ENCODE results near the gene TAL1.
A peak's percentile ranks its signal among the peaks of the same experiment; 100 is the strongest.
"Not testable (repeated sequence)": the region's sequence is repeated elsewhere in the genome, so short reads cannot be mapped to it uniquely, and the experiment has no call there.

Gene TAL1

GRCh38 chr1:47212636-47213229 is 19.3 kb downstream of the TAL1 start:
- DNase-seq (ENCODE audit: low spot score), result no peak

- no peak for DNase-seq (ENCODE audit: low spot score)
Measured at GRCh38 chr1:47211796-47212269, 20.2 kb downstream of the TAL1 start.

GRCh38 chr1:47210666-47211065 is 21.4 kb downstream of the TAL1 start:
- no peak for DNase-seq (ENCODE audit: low spot score)

- DNase-seq (ENCODE audit: low spot score), result no peak
Measured at GRCh38 chr1:47209725-47210325, 22.2 kb downstream of the TAL1 start.

- DNase-seq (ENCODE audit: low spot score), result no peak
Measured at GRCh38 chr1:47209091-47209490, 22.9 kb downstream of the TAL1 start.

GRCh38 chr1:47208374-47208850 is 23.6 kb downstream of the TAL1 start:
- DNase-seq (ENCODE audit: low spot score), result no peak

- no peak for DNase-seq (ENCODE audit: low spot score)
Measured at GRCh38 chr1:47207803-47208373, 24.1 kb downstream of the TAL1 start.

GRCh38 chr1:47205918-47206317 is 26.1 kb downstream of the TAL1 start:
- DNase-seq (ENCODE audit: low spot score), result no peak

- DNase-seq (ENCODE audit: low spot score), result not testable (repeated sequence)
Measured at GRCh38 chr1:47203504-47203903, 28.5 kb downstream of the TAL1 start.

GRCh38 chr1:47201179-47201578 is 30.8 kb downstream of the TAL1 start:
- DNase-seq (ENCODE audit: low spot score), result no peak

- DNase-seq (ENCODE audit: low spot score), result no peak
Measured at GRCh38 chr1:47198214-47198613, 33.8 kb downstream of the TAL1 start.

- no peak for DNase-seq (ENCODE audit: low spot score)
Measured at GRCh38 chr1:47196622-47197021, 35.4 kb downstream of the TAL1 start.

GRCh38 chr1:47195981-47196380 is 36.0 kb downstream of the TAL1 start:
- DNase-seq (ENCODE audit: low spot score), result not testable (repeated sequence)

GRCh38 chr1:47194311-47194710 is 37.7 kb downstream of the TAL1 start:
- no peak for DNase-seq (ENCODE audit: low spot score)

GRCh38 chr1:47193496-47193895 is 38.5 kb downstream of the TAL1 start:
- DNase-seq (ENCODE audit: low spot score), result not testable (repeated sequence)

- DNase-seq (ENCODE audit: low spot score), result peak; percentile 34
Measured at GRCh38 chr1:47192458-47193384, 39.3 kb downstream of the TAL1 start.

- DNase-seq (ENCODE audit: low spot score), result no peak
Measured at GRCh38 chr1:47191940-47192457, 40.0 kb downstream of the TAL1 start.

GRCh38 chr1:47190857-47191256 is 41.2 kb downstream of the TAL1 start:
- no peak for DNase-seq (ENCODE audit: low spot score)

- no peak for DNase-seq (ENCODE audit: low spot score)
Measured at GRCh38 chr1:47190509-47190855, 41.5 kb downstream of the TAL1 start.

GRCh38 chr1:47189844-47190508 is 42.0 kb downstream of the TAL1 start, which contains the start of gene PDZK1IP1:
Gene PDZK1IP1 (minus strand): TSS chr1:47190036. CDS start chr1:47189932, 104 bp downstream.
- no peak for DNase-seq (ENCODE audit: low spot score)

Measured in putamen (tissue), 1 donor.